Measurements from ENCODE around the gene DUOX1.

The DUOX1 gene

GRCh38 chr15:45105586-45105985, 24.2 kb upstream of the DUOX1 start:
- no peak for DNase-seq (ENCODE audit: extremely low read depth in 1 of 2, low read depth in 1 of 2)

GRCh38 chr15:45106002-45106790, 23.6 kb upstream of the DUOX1 start:
- DNase-seq (ENCODE audit: extremely low read depth in 1 of 2, low read depth in 1 of 2): no peak

GRCh38 chr15:45107941-45108630, 21.7 kb upstream of the DUOX1 start:
- DNase-seq (ENCODE audit: extremely low read depth in 1 of 2, low read depth in 1 of 2): no peak

- DNase-seq (ENCODE audit: extremely low read depth in 1 of 2, low read depth in 1 of 2): no peak
Measured at GRCh38 chr15:45110256-45110820, 19.5 kb upstream of the DUOX1 start.

GRCh38 chr15:45111390-45112142, 18.2 kb upstream of the DUOX1 start:
- DNase-seq (ENCODE audit: extremely low read depth in 1 of 2, low read depth in 1 of 2): no peak

GRCh38 chr15:45112143-45112590, 17.6 kb upstream of the DUOX1 start:
- no peak for DNase-seq (ENCODE audit: extremely low read depth in 1 of 2, low read depth in 1 of 2)

- DNase-seq (ENCODE audit: extremely low read depth in 1 of 2, low read depth in 1 of 2): no peak
Measured at GRCh38 chr15:45112591-45113379, 17.0 kb upstream of the DUOX1 start.

GRCh38 chr15:45113380-45113990, 16.3 kb upstream of the DUOX1 start:
- DNase-seq (ENCODE audit: extremely low read depth in 1 of 2, low read depth in 1 of 2): no peak

- no peak for DNase-seq (ENCODE audit: extremely low read depth in 1 of 2, low read depth in 1 of 2)
Measured at GRCh38 chr15:45114076-45114750, 15.6 kb upstream of the DUOX1 start, which contains the start of the genes DUOX2 and DUOXA2. Gene DUOX2, minus strand, starts transcription at chr15:45114172. Its CDS starts 761 bp downstream, at chr15:45113411. Gene DUOXA2, plus strand, starts transcription at chr15:45114326. Its CDS starts 280 bp downstream, at chr15:45114606.

- no peak for DNase-seq (ENCODE audit: extremely low read depth in 1 of 2, low read depth in 1 of 2)
Measured at GRCh38 chr15:45114751-45115085, 15.1 kb upstream of the DUOX1 start.

- no peak for DNase-seq (ENCODE audit: extremely low read depth in 1 of 2, low read depth in 1 of 2)
Measured at GRCh38 chr15:45115312-45115820, 14.4 kb upstream of the DUOX1 start.

GRCh38 chr15:45116006-45116481, 13.8 kb upstream of the DUOX1 start:
- DNase-seq (ENCODE audit: extremely low read depth in 1 of 2, low read depth in 1 of 2): no peak

GRCh38 chr15:45116482-45117307, 13.1 kb upstream of the DUOX1 start:
- no peak for DNase-seq (ENCODE audit: extremely low read depth in 1 of 2, low read depth in 1 of 2)

- DNase-seq (ENCODE audit: extremely low read depth in 1 of 2, low read depth in 1 of 2): no peak
Measured at GRCh38 chr15:45117308-45118130, 12.3 kb upstream of the DUOX1 start.

GRCh38 chr15:45118131-45118588, 11.6 kb upstream of the DUOX1 start:
- peak; percentile 64 to 70 for DNase-seq (ENCODE audit: extremely low read depth in 1 of 2, low read depth in 1 of 2)

- no peak for DNase-seq (ENCODE audit: extremely low read depth in 1 of 2, low read depth in 1 of 2)
Measured at GRCh38 chr15:45118996-45119395, 10.8 kb upstream of the DUOX1 start.

All from activated CD8-positive, alpha-beta memory T cell treated with anti-CD3 and anti-CD28 coated beads for 1 hour (primary cell).